Rectal smooth muscle tissue (tissue), 1 donor: Measurements from ENCODE around the gene FRS3.

ENCODE experiments used
- H3K27ac ChIP-seq: one replicate; pipeline ENCODE4 v1.7.0; 2013; ENCODE audit warnings: low read depth, low read length, inconsistent platforms
- H3K27me3 ChIP-seq: one replicate; pipeline ENCODE4 v1.7.0; 2013; ENCODE audit warnings: low read length; ENCODE audit not compliant: control insufficient read depth, insufficient read depth
- H3K36me3 ChIP-seq: one replicate; pipeline ENCODE4 v1.7.0; 2013; ENCODE audit warnings: low read length; ENCODE audit not compliant: control insufficient read depth, insufficient read depth
- H3K4me1 ChIP-seq: one replicate; pipeline ENCODE4 v1.7.0; 2013; ENCODE audit warnings: low read length; ENCODE audit not compliant: control insufficient read depth, insufficient read depth
- H3K4me3 ChIP-seq: one replicate; pipeline ENCODE4 v1.7.0; 2013; ENCODE audit warnings: low read length
- H3K9ac ChIP-seq: one replicate; pipeline ENCODE4 v1.7.0; 2013; ENCODE audit warnings: low read length

Gene FRS3

DNA sequence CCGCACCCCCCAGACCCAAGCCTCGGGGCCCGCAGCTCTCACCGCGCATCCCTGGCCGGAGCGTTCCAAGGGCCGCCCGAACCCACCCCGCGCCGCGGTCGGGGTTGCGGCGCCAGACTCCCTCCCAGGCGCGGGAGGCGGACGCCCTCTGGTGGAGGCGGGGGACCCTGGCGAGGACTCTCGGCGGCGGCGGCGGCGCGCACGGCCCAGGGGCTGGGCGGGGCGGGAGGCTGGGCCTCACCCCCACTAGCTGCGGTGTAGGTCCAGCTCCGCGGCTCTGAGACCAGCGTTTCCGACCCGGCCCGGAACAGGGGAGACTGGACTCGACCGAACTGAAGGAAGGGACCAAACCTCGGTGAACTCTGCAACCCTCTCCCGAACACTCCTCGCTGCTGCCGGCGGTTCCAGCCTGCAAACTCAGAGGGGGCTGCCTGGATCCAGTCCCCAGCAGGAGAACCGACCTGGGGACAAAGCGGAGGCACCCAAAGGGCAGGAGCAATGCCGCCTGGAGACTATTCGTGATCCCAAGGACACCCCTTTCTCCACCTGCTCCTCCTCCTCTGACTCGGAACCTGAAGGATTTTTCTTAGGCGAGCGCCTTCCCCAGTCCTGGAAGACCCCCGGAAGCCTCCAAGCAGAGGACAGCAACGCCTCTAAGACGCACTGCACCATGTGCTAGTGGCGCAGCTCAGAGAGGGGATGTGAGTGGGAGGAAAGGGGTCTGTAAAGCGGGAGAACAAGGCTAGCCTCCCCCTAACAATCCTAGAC is 6.9 kb upstream of the FRS3 start:
- Histone ChIP-seq H3K36me3 (peaks cover 16% of the 10 kb centered on the region), H3K4me1 (peaks cover 2% of the 10 kb centered on the region), H3K27ac (peak overlapping the region; percentile 98), H3K9ac (peak overlapping the region; percentile 98), H3K27me3 (no peaks in the 10 kb centered on the region), H3K4me3 (peak overlapping the region; percentile 97)

- peaks cover 12% of the 10 kb centered on the region for H3K36me3 ChIP-seq
These were observed 6.2 kb upstream of the FRS3 start for GRCh38 chr6:41785689-41786450.

GRCh38 chr6:41785254-41785653 is 5.6 kb upstream of the FRS3 start:
- H3K27ac ChIP-seq, result no peak overlapping the region
- H3K27me3 ChIP-seq, result no peaks in the 10 kb centered on the region
- H3K4me3 ChIP-seq, result no peak overlapping the region
- peaks cover 9% of the 10 kb centered on the region for H3K36me3 ChIP-seq
- H3K4me1 ChIP-seq, result peaks cover 7% of the 10 kb centered on the region
- H3K9ac ChIP-seq, result no peak overlapping the region

More at GRCh38 chr6:41785689-41786450, 6.2 kb upstream of the FRS3 start:
- no peaks in the 10 kb centered on the region for H3K27me3 ChIP-seq
- peak overlapping the region; percentile 63 for H3K4me3 ChIP-seq
- H3K27ac ChIP-seq, result peak overlapping the region; percentile 42
- H3K9ac ChIP-seq, result no peak overlapping the region
- peaks cover 7% of the 10 kb centered on the region for H3K4me1 ChIP-seq

- Histone ChIP-seq H3K36me3 (peaks cover 6% of the 10 kb centered on the region), H3K4me3 (no peak overlapping the region), H3K4me1 (peaks cover 7% of the 10 kb centered on the region), H3K9ac (no peak overlapping the region), H3K27me3 (no peaks in the 10 kb centered on the region), H3K27ac (no peak overlapping the region)
These were observed 5.0 kb upstream of the FRS3 start for GRCh38 chr6:41784581-41785171.

- Histone ChIP-seq H3K27ac (no peak overlapping the region), H3K36me3 (peaks cover 4% of the 10 kb centered on the region), H3K9ac (no peak overlapping the region), H3K4me1 (peaks cover 14% of the 10 kb centered on the region), H3K4me3 (no peak overlapping the region), H3K27me3 (no peaks in the 10 kb centered on the region)
These were observed 3.5 kb upstream of the FRS3 start for GRCh38 chr6:41783106-41783780.

GRCh38 chr6:41781366-41781730 is 1.6 kb upstream of the FRS3 start:
- peaks cover 14% of the 10 kb centered on the region for H3K4me1 ChIP-seq
- peaks cover 5% of the 10 kb centered on the region for H3K36me3 ChIP-seq
- no peak overlapping the region for H3K9ac ChIP-seq
- peak overlapping the region; percentile 61 for H3K4me3 ChIP-seq
- H3K27ac ChIP-seq, result no peak overlapping the region
- no peaks in the 10 kb centered on the region for H3K27me3 ChIP-seq

GRCh38 chr6:41780551-41781365 is 1.1 kb upstream of the FRS3 start, which contains the start of gene PRICKLE4:
Gene PRICKLE4 (plus strand): TSS chr6:41780782. CDS start chr6:41783474, 2,692 bp downstream.
- Histone ChIP-seq H3K4me3 (peak within 1 kb of the TSS; percentile 80), H3K27ac (peak within 1 kb of the TSS; percentile 81), H3K4me1 (peaks cover 14% of the 10 kb centered on the region), H3K9ac (no peak within 1 kb of the TSS), H3K27me3 (no peaks in the 10 kb centered on the region), H3K36me3 (peaks cover 5% of the 10 kb centered on the region)

DNA sequence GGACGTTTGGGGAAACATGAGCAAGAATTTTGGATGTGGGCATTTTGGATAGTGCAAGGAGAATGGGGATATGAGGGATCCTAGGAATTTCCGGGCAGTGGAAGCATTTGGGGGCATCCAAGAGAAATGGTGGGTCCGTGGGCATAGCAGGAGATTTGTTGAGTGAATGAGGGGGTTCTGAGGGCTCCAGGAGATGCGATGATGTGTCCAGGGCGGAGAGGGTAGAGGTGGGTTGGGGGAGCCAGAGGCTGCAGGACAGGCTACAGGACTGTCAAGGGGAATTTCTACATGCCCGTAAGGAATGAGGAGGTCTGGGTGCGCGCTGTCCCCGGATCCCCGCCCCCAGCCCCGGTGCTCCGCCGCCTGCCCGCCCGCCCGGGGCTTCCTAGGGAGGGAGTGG is 364 bp downstream of the FRS3 start:
- Histone ChIP-seq H3K4me1 (peaks cover 12% of the 10 kb centered on the region), H3K36me3 (peaks cover 17% of the 10 kb centered on the region), H3K4me3 (peak overlapping the region; percentile 86), H3K27me3 (no peaks in the 10 kb centered on the region), H3K9ac (peak overlapping the region; percentile 38), H3K27ac (no peak overlapping the region)

DNA sequence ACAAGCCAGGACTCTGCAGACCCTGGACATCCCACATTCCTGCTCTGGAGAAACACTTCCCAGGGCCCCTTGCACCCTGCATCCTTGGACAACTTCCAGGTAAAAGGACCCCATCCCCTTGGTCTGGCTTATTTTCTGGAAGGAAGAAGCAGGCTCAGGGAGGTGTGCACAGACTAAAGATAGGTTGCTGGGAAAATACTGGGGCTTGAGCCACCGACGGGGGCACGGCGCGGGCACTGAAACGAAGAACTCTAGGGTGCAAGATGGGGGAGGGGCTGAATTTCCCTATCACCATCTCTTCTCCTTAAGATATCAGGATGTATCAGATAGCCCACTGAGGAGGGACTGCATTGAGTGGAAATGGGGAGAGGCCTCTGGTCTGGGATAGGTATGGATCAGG is 805 bp downstream of the FRS3 start:
- no peak overlapping the region for H3K9ac ChIP-seq
- H3K27me3 ChIP-seq, result no peaks in the 10 kb centered on the region
- H3K27ac ChIP-seq, result no peak overlapping the region
- peak overlapping the region; percentile 86 for H3K4me3 ChIP-seq
- peaks cover 20% of the 10 kb centered on the region for H3K36me3 ChIP-seq
- H3K4me1 ChIP-seq, result peaks cover 12% of the 10 kb centered on the region

- no peak overlapping the region for H3K4me3 ChIP-seq
- no peak overlapping the region for H3K27ac ChIP-seq
- H3K27me3 ChIP-seq, result no peaks in the 10 kb centered on the region
- no peak overlapping the region for H3K9ac ChIP-seq
- peaks cover 12% of the 10 kb centered on the region for H3K4me1 ChIP-seq
- peaks cover 20% of the 10 kb centered on the region for H3K36me3 ChIP-seq
These were observed 2.0 kb downstream of the FRS3 start for GRCh38 chr6:41777551-41778285.

DNA sequence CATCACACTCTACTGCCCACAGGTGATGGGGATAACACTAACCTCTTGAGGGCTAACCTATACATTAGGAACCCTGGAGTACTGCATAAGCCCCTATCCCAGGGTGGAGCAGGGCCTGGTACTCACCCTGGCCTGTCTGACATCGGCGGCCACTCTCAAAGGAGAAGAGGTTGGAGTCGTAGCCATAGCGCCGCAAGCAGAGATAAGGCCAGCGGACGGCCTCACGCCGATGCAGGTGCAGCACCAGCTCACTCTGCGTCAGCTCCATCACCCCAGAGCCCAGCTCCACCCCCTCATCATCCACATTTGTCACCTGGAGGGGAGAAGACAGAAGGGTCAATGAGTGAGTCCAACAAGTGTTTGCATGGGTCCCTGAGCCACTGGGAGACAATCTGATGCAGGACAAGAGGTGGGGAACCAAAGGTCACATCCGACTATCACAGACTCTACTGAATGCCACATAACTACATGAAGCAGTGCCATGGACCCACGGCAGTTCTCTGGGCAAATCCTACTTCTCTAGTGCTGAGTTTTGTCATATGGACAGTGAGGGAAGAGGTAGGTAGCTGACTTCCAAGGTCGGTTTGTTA is 4.3 kb downstream of the FRS3 start:
- no peak overlapping the region for H3K27ac ChIP-seq
- H3K4me1 ChIP-seq, result peaks cover 6% of the 10 kb centered on the region
- H3K27me3 ChIP-seq, result no peaks in the 10 kb centered on the region
- H3K9ac ChIP-seq, result no peak overlapping the region
- peaks cover 32% of the 10 kb centered on the region for H3K36me3 ChIP-seq
- H3K4me3 ChIP-seq, result no peak overlapping the region
